OCI-LY7 (cell line): ENCODE results near the gene DARS1. TPM values are rescaled to one million over a fixed set of nuclear protein-coding genes. Genes with fewer than 3 reads are reported as not detected.

ENCODE experiments used
- BruUV-seq: library from RNA; stranded (reverse); fragments of 400-500 nt; replicated peaks from 2 replicates; lab custom pipeline; 2021; lab: Mats Ljungman, UMichigan
- CTCF ChIA-PET: fragments of 300-600 bp; sonication (Branson Sonifier 250); formaldehyde crosslinking; loops from one replicate; lab custom pipeline; 2022; ENCODE audit warnings: antibody characterized with exemption; ENCODE audit not compliant: unreplicated experiment; lab: Charles Lee
- POLR2A ChIA-PET: fragments of 300-600 bp; sonication (Branson Sonifier 250); formaldehyde crosslinking; loops from one replicate; lab custom pipeline; 2022; ENCODE audit warnings: antibody characterized with exemption; lab: Charles Lee
- DNase-seq: peaks from one replicate; pipeline ENCODE4 v3.0.0-alpha.2; 2015; ENCODE audit warnings: low spot score
- H2AFZ ChIP-seq: fragments of 200-600 bp; sonication (generic), shearing (Covaris generic); 2 replicates; pipeline ENCODE4 v1.6.1; 2014; ENCODE audit warnings: mild to moderate bottlenecking, antibody characterized with exemption, low read length, moderate library complexity
- H3K27ac ChIP-seq: fragments of 200-600 bp; sonication (generic); 2 replicates; pipeline ENCODE4 v1.5.1; 2014; ENCODE audit warnings: mixed run types, low read depth, mild to moderate bottlenecking, moderate library complexity, low read length, inconsistent platforms; ENCODE audit not compliant: poor library complexity, severe bottlenecking
- H3K36me3 ChIP-seq: fragments of 200-600 bp; sonication (generic); 2 replicates; pipeline ENCODE4 v1.6.1; 2014; ENCODE audit warnings: mild to moderate bottlenecking, antibody characterized with exemption, low read length, moderate library complexity, mixed read lengths; ENCODE audit not compliant: insufficient read depth
- H3K4me1 ChIP-seq: fragments of 200-600 bp; sonication (generic); 2 replicates; pipeline ENCODE4 v1.5.1; 2014; ENCODE audit warnings: mild to moderate bottlenecking, low read length; ENCODE audit not compliant: insufficient read depth, poor library complexity, severe bottlenecking
- H3K4me2 ChIP-seq: fragments of 200-600 bp; sonication (generic); 2 replicates; pipeline ENCODE4 v1.6.1; 2014; ENCODE audit warnings: mild to moderate bottlenecking, low read length
- H3K4me3 ChIP-seq: fragments of 200-600 bp; sonication (generic); 2 replicates; pipeline ENCODE4 v1.5.1; 2014; ENCODE audit warnings: mild to moderate bottlenecking, low read depth, low read length; ENCODE audit not compliant: poor library complexity, severe bottlenecking
- H3K79me2 ChIP-seq: fragments of 200-600 bp; sonication (generic); 2 replicates; pipeline ENCODE4 v1.6.1; 2016; ENCODE audit warnings: low read depth, mild to moderate bottlenecking, low read length, moderate library complexity, mixed read lengths; ENCODE audit not compliant: insufficient read depth
- H3K9me2 ChIP-seq: fragments of 200-600 bp; sonication (generic); 2 replicates; pipeline ENCODE4 v1.6.1; 2016; ENCODE audit warnings: mild to moderate bottlenecking, low read length, mixed read lengths; ENCODE audit not compliant: insufficient read depth
- H3K9me3 ChIP-seq: fragments of 200-600 bp; sonication (generic); 2 replicates; pipeline ENCODE4 v1.6.1; 2014; ENCODE audit warnings: mild to moderate bottlenecking, mixed run types, low read length, mixed read lengths
- H4K20me1 ChIP-seq: fragments of 200-600 bp; sonication (generic); 2 replicates; pipeline ENCODE4 v1.6.1; 2014; ENCODE audit warnings: mild to moderate bottlenecking, antibody characterized with exemption, low read length, moderate library complexity, mixed read lengths; ENCODE audit not compliant: insufficient read depth
- EZH2phosphoT487 ChIP-seq: fragments of 200-600 bp; sonication (generic); IDR thresholded peaks from 2 replicates; pipeline ENCODE4 v1.6.1; 2018; ENCODE audit warnings: low read depth, borderline replicate concordance, mild to moderate bottlenecking, mixed run types, antibody characterized with exemption, low read length, moderate library complexity, mixed read lengths
- intact Hi-C: fragments of 100-400 bp; cut with micrococcal nuclease; formaldehyde crosslinking; loops from one replicate; pipeline ENCODE4 v1.10.0; 2022; ENCODE audit not compliant: unreplicated experiment
- total RNA-seq, 2 experiments: library from RNA; depleted of rRNA in 1 of 2; stranded (reverse); fragments of >200 nt in 1 of 2; shearing (Covaris generic) in 1 of 2; gene quantifications; 2 replicates each; pipeline ENCODE4 v1.2.3, GENCODE V29; 2014 to 2022
- TF ChIP-seq, protein P1 (sequence below): fragments of 200-600 bp; sonication (generic); conservative IDR thresholded peaks from 2 replicates; pipeline ENCODE4 v1.5.1; 2014; ENCODE audit warnings: mild to moderate bottlenecking, antibody characterized with exemption, low read length, moderate library complexity, mixed read lengths

DARS1 gene
- total RNA-seq, 2 experiments from 2014 or later: 90.5 to 140 TPM

DNA sequence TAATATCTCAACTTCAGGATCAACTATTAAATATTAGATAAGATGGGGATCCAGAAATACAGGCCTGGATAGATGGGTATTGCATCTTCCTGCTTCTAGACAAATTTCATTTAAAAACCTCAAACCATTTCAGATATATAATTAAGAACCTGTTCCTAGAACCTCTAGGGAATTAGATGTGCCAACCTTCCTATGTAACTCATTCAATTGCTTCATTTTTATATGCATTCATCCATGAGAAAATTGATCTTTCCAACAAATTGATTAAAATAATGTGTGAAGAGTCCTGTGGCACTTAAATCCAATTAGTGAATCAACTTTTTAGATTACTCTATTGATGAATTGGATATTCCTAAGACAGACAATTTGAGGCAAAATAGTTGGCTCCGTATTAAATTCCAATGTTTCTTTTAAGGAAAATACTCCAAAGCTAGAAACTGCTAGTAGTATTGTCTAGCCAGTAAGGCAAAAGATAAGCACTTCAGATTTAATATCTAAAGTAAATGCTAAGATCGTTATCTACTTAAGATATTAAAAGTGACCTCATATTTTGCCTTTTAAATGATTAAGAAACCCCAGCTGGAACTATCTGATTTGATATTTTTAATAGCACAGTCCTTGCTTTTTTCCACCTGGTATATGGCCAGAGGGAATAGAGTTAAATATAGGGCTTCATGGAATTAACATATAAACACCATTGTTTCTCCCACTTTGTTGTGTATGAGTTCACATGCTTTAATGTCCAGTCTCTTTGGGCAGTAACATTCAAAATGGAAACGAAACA lies 35.8 kb downstream of the DARS1 start:
- Histone ChIP-seq H3K9me2 (no peaks in the 10 kb centered on the region), H3K4me3 (no peak overlapping the region), H2AFZ (no peak overlapping the region), H3K27ac (no peak overlapping the region), H4K20me1 (no peaks in the 10 kb centered on the region), H3K4me2 (no peak overlapping the region), H3K4me1 (no peaks in the 10 kb centered on the region), H3K36me3 (peaks cover 69% of the 10 kb centered on the region), H3K79me2 (peaks cover 74% of the 10 kb centered on the region), H3K9me3 (no peaks in the 10 kb centered on the region)
- ChIA-PET POLR2A (interaction anchor here (0.5 to 1.2 kb wide), 4 partner anchors 15 to 457 kb away, joined by 3 to 5 read pairs (median 4); no protein-coding TSS in a partner anchor), CTCF (no interaction called here)
- DNase-seq: no peak
- TF ChIP-seq EZH2phosphoT487: no peak
- TF ChIP-seq, protein P1, sequence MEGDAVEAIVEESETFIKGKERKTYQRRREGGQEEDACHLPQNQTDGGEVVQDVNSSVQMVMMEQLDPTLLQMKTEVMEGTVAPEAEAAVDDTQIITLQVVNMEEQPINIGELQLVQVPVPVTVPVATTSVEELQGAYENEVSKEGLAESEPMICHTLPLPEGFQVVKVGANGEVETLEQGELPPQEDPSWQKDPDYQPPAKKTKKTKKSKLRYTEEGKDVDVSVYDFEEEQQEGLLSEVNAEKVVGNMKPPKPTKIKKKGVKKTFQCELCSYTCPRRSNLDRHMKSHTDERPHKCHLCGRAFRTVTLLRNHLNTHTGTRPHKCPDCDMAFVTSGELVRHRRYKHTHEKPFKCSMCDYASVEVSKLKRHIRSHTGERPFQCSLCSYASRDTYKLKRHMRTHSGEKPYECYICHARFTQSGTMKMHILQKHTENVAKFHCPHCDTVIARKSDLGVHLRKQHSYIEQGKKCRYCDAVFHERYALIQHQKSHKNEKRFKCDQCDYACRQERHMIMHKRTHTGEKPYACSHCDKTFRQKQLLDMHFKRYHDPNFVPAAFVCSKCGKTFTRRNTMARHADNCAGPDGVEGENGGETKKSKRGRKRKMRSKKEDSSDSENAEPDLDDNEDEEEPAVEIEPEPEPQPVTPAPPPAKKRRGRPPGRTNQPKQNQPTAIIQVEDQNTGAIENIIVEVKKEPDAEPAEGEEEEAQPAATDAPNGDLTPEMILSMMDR: no peak
- intact Hi-C loops: no loop called here
- no TSS peak for BruUV-seq

DNA sequence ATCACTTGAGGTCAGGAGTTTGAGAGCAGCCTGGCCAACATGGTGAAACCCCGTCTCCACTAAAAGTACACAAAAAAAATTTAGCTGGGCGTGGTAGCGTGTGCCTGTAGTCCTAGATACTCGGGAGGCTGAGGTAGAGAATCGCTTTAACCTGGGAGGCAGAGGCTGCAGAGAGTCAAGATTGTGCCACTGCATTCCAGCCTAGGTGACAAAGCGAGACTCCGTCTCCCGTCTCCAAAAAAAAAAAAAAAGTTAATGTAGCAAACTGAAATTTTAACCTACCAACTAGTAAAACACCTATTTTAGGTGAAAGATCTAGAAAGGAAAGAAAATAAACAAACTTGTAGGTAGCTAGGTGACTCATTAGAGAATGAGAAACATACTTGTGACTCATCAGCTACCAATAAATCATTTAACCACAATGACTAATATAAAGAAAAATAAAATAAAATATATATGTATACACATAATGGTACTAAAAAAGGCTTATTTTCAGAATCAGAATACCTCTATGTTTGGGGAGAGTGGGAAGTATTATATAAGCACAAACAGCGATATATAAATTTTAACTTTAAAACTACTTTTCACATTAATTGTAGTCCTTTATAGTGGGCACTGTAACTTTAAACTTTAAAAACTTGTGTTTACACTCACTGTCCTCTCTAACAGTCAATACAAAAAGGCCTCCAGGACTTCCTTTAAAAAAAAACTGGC lies 36.6 kb downstream of the DARS1 start:
- Histone ChIP-seq H3K27ac (no peak overlapping the region), H3K9me3 (no peaks in the 10 kb centered on the region), H3K36me3 (peaks cover 72% of the 10 kb centered on the region), H3K4me3 (no peak overlapping the region), H4K20me1 (no peaks in the 10 kb centered on the region), H3K4me2 (no peak overlapping the region), H2AFZ (no peak overlapping the region), H3K79me2 (peaks cover 73% of the 10 kb centered on the region), H3K4me1 (no peaks in the 10 kb centered on the region), H3K9me2 (no peaks in the 10 kb centered on the region)
- TF ChIP-seq EZH2phosphoT487: no peak
- TF ChIP-seq, protein P1: no peak
- no peak for DNase-seq
- CTCF ChIA-PET: no interaction called here
- POLR2A ChIA-PET: interaction anchor here (0.5 to 2.1 kb wide), 6 partner anchors 11 to 1193 kb away, joined by 3 to 9 read pairs (median 3); no protein-coding TSS in a partner anchor
- intact Hi-C loops: no loop called here
- BruUV-seq: no TSS peak
